Effector CD4-positive, alpha-beta T cell (primary cell): ENCODE results near the gene HGS.

Experiments used
- DNase-seq: peaks from one replicate; pipeline ENCODE4 v3.0.0-alpha.2; 2020

Gene HGS

GRCh38 chr17:81686614-81687013 lies 2.8 kb downstream of the HGS start:
- DNase-seq: no peak

GRCh38 chr17:81687770-81688541 lies 4.1 kb downstream of the HGS start:
- DNase-seq: no peak

- no peak for DNase-seq
Measured at GRCh38 chr17:81688616-81689015, 4.8 kb downstream of the HGS start.

DNA sequence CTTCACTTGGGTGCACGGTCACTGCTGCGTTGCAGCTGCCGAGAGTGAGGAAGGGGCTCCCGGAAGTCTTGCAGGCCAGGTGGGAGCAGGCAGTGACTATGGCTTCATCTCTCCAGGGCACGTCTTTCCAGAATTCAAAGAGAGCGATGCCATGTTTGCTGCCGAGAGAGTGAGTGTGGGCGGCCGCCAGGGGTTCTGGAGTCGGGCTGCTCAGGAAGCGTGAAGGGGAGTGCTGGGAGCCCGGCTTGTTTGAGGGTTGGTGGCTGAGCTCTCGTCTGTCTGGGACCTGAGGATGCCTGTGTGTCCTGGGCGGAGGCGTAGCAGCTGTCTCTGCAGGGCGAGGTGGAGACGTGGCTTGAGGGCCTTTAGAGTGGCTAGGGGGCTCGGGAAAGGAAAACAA lies 6.3 kb downstream of the HGS start:
- no peak for DNase-seq

- DNase-seq: no peak
Measured at GRCh38 chr17:81690549-81690948, 6.7 kb downstream of the HGS start.

- no peak for DNase-seq
Measured at GRCh38 chr17:81691196-81691595, 7.4 kb downstream of the HGS start.

GRCh38 chr17:81691608-81692007 lies 7.8 kb downstream of the HGS start:
- no peak for DNase-seq

DNA sequence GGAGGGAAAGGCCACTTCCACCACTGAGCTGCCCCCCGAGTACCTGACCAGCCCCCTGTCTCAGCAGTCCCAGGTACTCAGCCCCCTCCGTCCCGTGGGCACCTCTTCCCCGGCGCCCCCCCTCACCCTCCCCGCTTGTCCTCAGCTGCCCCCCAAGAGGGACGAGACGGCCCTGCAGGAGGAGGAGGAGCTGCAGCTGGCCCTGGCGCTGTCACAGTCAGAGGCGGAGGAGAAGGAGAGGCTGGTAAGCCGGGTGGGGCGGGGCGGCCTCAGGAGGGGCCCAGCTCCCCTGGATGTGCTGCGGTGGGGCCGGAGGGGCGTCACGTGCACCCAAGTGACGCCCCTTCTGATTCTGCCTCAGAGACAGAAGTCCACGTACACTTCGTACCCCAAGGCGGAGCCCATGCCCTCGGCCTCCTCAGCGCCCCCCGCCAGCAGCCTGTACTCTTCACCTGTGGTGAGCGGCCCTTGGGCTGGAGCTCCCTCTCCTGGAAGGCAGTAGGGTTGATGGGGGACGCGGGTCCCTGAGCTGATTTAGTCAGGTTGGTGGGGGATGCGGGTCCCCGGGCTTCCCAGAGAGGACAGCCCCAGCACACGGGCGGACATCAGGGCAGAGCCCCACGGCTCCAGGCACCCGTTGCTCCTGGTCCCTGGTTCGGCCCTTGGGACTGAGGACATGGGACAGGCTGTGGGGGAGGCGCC lies 9.8 kb downstream of the HGS start:
- DNase-seq: no peak

DNA sequence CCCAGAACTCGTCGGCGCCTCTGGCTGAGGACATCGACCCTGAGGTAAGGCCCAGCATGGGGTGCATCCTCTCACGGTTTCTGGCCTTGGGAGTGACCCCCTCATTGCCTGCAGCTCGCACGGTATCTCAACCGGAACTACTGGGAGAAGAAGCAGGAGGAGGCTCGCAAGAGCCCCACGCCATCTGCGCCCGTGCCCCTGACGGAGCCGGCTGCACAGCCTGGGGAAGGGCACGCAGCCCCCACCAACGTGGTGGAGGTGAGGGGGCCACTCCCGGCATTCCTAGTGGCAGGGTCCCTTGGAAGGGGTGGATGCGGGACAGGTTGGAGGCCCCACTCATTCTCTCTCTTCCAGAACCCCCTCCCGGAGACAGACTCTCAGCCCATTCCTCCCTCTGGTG lies 11.0 kb downstream of the HGS start:
- DNase-seq: no peak

- DNase-seq: no peak
Measured at GRCh38 chr17:81695211-81695610, 11.4 kb downstream of the HGS start.

DNA sequence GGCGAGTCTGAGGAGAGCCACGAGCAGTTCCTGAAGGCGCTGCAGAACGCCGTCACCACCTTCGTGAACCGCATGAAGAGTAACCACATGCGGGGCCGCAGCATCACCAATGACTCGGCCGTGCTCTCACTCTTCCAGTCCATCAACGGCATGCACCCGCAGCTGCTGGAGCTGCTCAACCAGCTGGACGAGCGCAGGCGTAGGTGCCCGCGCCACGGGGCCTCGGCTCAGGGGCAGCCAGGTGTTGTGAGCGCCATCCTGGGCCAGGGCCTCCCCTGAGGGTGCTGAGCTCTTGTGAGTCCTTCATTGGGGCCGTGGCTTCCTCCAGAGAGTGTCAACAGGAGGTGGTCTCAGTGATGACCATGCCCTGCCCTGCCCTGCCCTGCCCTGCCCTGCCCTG lies 12.0 kb downstream of the HGS start:
- DNase-seq: no peak

- DNase-seq: no peak
Measured at GRCh38 chr17:81696218-81696941, 12.6 kb downstream of the HGS start.

- DNase-seq: no peak
Measured at GRCh38 chr17:81697261-81698044, 13.6 kb downstream of the HGS start.

GRCh38 chr17:81700353-81701287 lies 16.8 kb downstream of the HGS start:
- no peak for DNase-seq

GRCh38 chr17:81701288-81702071 lies 17.7 kb downstream of the HGS start:
- DNase-seq: no peak

GRCh38 chr17:81702934-81703746 lies 19.3 kb downstream of the HGS start, which contains the start of gene MRPL12:
Gene MRPL12, plus strand, starts transcription at chr17:81703367. Its CDS starts 135 bp downstream, at chr17:81703502.
- peak; percentile 88 for DNase-seq

DNA sequence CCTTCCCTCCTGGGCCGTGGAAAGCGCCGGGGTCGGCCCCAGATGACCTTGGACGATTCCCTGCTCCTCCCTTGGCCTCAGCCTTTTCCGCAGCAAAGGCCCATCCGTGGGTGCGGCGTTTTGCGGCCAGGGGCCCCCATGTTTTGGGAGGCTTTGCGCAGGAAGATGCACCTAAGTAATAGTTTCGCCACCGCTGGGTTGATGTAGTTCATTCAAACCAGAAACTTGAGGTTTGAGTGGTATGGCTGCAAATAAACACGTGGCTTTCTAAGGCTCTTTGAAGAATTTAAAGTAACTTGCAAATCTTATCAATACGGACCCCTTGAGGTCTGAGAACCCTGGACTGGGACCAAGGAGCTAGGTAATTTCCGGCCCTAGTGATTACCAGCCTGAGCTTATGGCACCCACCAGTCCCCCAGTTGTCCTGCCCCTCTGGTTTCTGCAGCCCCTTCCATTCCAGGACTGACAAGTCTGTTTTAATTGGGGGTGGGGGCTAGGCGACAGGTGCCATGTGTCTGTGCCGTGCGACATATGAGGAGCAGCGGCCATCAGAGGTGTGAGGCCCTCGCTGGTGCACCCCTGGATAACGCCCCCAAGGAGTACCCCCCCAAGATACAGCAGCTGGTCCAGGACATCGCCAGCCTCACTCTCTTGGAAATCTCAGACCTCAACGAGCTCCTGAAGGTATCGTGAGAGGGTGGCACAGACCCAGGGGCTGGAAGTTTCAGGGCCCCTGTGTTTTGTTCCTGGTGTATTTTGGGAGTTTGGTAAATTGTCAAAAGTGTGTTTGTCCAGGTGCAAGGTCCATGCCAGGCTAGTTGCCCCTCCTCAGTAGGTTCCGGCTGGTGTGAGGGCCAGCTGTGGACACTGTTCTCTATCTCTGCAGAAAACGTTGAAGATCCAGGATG lies 20.2 kb downstream of the HGS start:
- DNase-seq: no peak

GRCh38 chr17:81705518-81706231 lies 21.9 kb downstream of the HGS start:
- DNase-seq: no peak
